PC-3 (cell line): ENCODE measurements around the gene NIPBL. TPM values are rescaled to one million over a fixed set of nuclear protein-coding genes. Genes with fewer than 3 reads are reported as not detected.
A peak's percentile ranks its signal among the peaks of the same experiment; 100 is the strongest.

ENCODE experiments used
- ATAC-seq: fragments of 200-7000 bp; cut with Tn5 transposase; 2 replicates; pipeline ENCODE4 v1.9.1; 2020; ENCODE audit warnings: mild to moderate bottlenecking, moderate library complexity
- BruUV-seq: library from RNA; stranded (reverse); fragments of 400-500 nt; replicated peaks from 2 replicates; lab custom pipeline; 2021; lab: Mats Ljungman, UMichigan
- CTCF ChIA-PET: fragments of 300-600 bp; sonication (Branson Sonifier 250); formaldehyde crosslinking; loops from one replicate; lab custom pipeline; 2022; ENCODE audit warnings: antibody characterized with exemption; lab: Charles Lee
- POLR2A ChIA-PET: fragments of 300-600 bp; sonication (Branson Sonifier 250); formaldehyde crosslinking; loops from one replicate; lab custom pipeline; 2022; ENCODE audit warnings: antibody characterized with exemption; ENCODE audit not compliant: unreplicated experiment; lab: Charles Lee
- DNase-seq: peaks from one replicate; pipeline ENCODE4 v3.0.0-alpha.2; 2015
- H2AFZ ChIP-seq: fragments of 300-600 bp; sonication (generic); 2 replicates; pipeline ENCODE4 v1.6.0; 2016; ENCODE audit warnings: antibody characterized with exemption, low read length
- H3F3A ChIP-seq: fragments of 300-600 bp; sonication (generic); one replicate; pipeline ENCODE4 v1.6.0; 2017; ENCODE audit warnings: antibody characterized with exemption, low read length, control low read depth, mild to moderate bottlenecking; ENCODE audit not compliant: unreplicated experiment
- H3K27ac ChIP-seq: fragments of 300-600 bp; sonication (generic); 2 replicates; pipeline ENCODE4 v1.5.1; 2016; ENCODE audit warnings: mild to moderate bottlenecking, low read length
- H3K27me3 ChIP-seq: fragments of 300-600 bp; sonication (generic); 2 replicates; pipeline ENCODE4 v1.6.1; 2016; ENCODE audit warnings: low read length, mixed read lengths
- H3K36me3 ChIP-seq: fragments of 300-600 bp; sonication (generic); 2 replicates; pipeline ENCODE4 v1.6.1; 2016; ENCODE audit warnings: low read depth, mixed run types, low read length, mixed read lengths
- H3K4me1 ChIP-seq: fragments of 300-600 bp; sonication (generic); 2 replicates; pipeline ENCODE4 v1.5.1; 2016; ENCODE audit warnings: low read length; ENCODE audit not compliant: insufficient read depth
- H3K4me2 ChIP-seq: fragments of 300-600 bp; sonication (generic); 2 replicates; pipeline ENCODE4 v1.6.0; 2016; ENCODE audit warnings: low read length
- H3K4me3 ChIP-seq: fragments of 300-600 bp; sonication (generic); 2 replicates; pipeline ENCODE4 v1.5.1; 2016; ENCODE audit warnings: mild to moderate bottlenecking, low read length, mixed read lengths
- H3K79me2 ChIP-seq: fragments of 300-600 bp; sonication (generic); 2 replicates; pipeline ENCODE4 v1.6.1; 2017; ENCODE audit warnings: low read length, mixed read lengths
- H3K9ac ChIP-seq: fragments of 300-600 bp; sonication (generic); 2 replicates; pipeline ENCODE4 v1.6.0; 2016; ENCODE audit warnings: mild to moderate bottlenecking, low read length
- H3K9me2 ChIP-seq: fragments of 300-600 bp; sonication (generic); replicated peaks from 2 replicates; pipeline ENCODE4 v1.6.1; 2016; ENCODE audit warnings: mixed run types, low read length, mixed read lengths
- H3K9me3 ChIP-seq: fragments of 300-600 bp; sonication (generic); 2 replicates; pipeline ENCODE4 v1.6.1; 2016; ENCODE audit warnings: low read length, mixed read lengths
- H4K20me1 ChIP-seq: fragments of 300-600 bp; sonication (generic); 2 replicates; pipeline ENCODE4 v1.6.1; 2016; ENCODE audit warnings: low read length, mixed read lengths
- EZH2 ChIP-seq: fragments of 300-600 bp; sonication (generic); IDR thresholded peaks from one replicate; pipeline ENCODE4 v1.6.1; 2017; ENCODE audit warnings: antibody characterized with exemption, mild to moderate bottlenecking, low read length; ENCODE audit not compliant: unreplicated experiment
- EZH2phosphoT487 ChIP-seq: fragments of 300-600 bp; sonication (generic); IDR thresholded peaks from 2 replicates; pipeline ENCODE4 v1.6.1; 2018; ENCODE audit warnings: mild to moderate bottlenecking, antibody characterized with exemption, low read length, borderline replicate concordance
- intact Hi-C: fragments of 100-400 bp; cut with micrococcal nuclease; formaldehyde crosslinking; loops from 2 replicates; pipeline ENCODE4 v1.9.0; 2023
- total RNA-seq: library from RNA; depleted of rRNA; stranded (reverse); fragments of >200 nt; gene quantifications from 2 replicates; pipeline ENCODE4 v1.2.3, GENCODE V29; 2014
- TF ChIP-seq, protein P1 (sequence below): fragments of 300-600 bp; sonication (generic); conservative IDR thresholded peaks from 2 replicates; pipeline ENCODE4 v1.5.1; 2017; ENCODE audit warnings: antibody characterized with exemption, low read depth, mild to moderate bottlenecking, low read length

NIPBL gene
- total RNA-seq, 1 experiment from 2014 or later = 16.8 TPM

DNA sequence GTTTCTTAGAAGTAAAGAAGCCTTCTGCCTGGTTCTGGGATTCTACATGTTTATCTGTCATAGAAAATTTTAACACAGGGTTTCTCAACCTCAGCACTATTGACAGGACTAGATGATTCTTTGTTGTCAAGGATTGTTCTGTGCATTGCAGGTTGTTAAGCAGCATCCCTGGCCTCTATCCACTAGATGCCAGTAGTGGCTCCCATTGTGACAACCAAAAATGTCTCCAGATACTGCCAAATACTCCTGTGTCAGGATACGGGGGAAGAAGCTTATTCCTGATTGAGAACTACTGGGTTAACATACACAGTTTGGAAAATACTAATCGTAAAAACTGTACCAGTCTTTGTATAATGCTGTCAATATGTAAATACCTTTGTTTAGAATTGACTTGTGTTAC, 167.1 kb downstream of the NIPBL start:
- no peak overlapping the region for H3K4me3 ChIP-seq
- H3K9me2 ChIP-seq = no peaks in the 10 kb centered on the region
- no peaks in the 10 kb centered on the region for H3K4me1 ChIP-seq
- ChIA-PET CTCF (interaction anchor here (0.7 kb wide), 2 partner anchors 28 to 128 kb away, joined by 3 to 4 read pairs; no protein-coding TSS in a partner anchor), POLR2A (no interaction called here)
- no peaks in the 10 kb centered on the region for H3K79me2 ChIP-seq
- TF ChIP-seq EZH2 = no peak
- TF ChIP-seq, protein P1, sequence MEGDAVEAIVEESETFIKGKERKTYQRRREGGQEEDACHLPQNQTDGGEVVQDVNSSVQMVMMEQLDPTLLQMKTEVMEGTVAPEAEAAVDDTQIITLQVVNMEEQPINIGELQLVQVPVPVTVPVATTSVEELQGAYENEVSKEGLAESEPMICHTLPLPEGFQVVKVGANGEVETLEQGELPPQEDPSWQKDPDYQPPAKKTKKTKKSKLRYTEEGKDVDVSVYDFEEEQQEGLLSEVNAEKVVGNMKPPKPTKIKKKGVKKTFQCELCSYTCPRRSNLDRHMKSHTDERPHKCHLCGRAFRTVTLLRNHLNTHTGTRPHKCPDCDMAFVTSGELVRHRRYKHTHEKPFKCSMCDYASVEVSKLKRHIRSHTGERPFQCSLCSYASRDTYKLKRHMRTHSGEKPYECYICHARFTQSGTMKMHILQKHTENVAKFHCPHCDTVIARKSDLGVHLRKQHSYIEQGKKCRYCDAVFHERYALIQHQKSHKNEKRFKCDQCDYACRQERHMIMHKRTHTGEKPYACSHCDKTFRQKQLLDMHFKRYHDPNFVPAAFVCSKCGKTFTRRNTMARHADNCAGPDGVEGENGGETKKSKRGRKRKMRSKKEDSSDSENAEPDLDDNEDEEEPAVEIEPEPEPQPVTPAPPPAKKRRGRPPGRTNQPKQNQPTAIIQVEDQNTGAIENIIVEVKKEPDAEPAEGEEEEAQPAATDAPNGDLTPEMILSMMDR = peak; percentile 46
- BruUV-seq = no TSS peak
- H4K20me1 ChIP-seq = no peaks in the 10 kb centered on the region
- H3K9me3 ChIP-seq = no peaks in the 10 kb centered on the region
- 0 out of 2 replicates have a peak, but pooled peaks cover 4% of the 10 kb centered on the region for H3K36me3 ChIP-seq
- no peaks in the 10 kb centered on the region for H3K27me3 ChIP-seq
- ATAC-seq = peak; percentile 74
- H2AFZ ChIP-seq = no peak overlapping the region
- no peak overlapping the region for H3K4me2 ChIP-seq
- DNase-seq = peak; percentile 37
- no peaks in the 10 kb centered on the region for H3F3A ChIP-seq
- H3K27ac ChIP-seq = no peak overlapping the region
- no peak overlapping the region for H3K9ac ChIP-seq
- intact Hi-C loops = no loop called here

DNA sequence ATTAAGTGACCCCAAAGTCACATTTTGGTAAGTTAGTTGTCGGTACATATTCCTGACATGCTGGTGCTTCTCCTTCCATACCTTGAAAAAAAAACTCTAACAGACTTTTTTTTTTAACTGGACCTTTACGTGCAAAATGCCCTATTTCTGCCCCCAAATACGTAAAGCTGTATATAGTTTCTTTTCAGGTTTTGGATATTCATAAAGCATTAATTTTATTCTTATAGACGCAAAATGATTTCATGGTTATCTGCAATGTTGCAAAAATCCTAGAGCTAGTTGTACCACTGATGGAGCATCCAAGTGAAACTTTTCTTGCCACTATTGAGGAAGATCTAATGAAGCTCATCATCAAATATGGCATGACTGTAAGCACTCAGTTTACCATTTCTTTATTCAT, 167.6 kb downstream of the NIPBL start:
- CTCF ChIA-PET = interaction anchor here (0.7 kb wide), 2 partner anchors 28 to 128 kb away, joined by 3 to 4 read pairs; no protein-coding TSS in a partner anchor
- Histone ChIP-seq H3F3A (no peaks in the 10 kb centered on the region), H3K4me2 (no peak overlapping the region), H2AFZ (no peak overlapping the region), H3K9ac (no peak overlapping the region), H3K9me2 (no peaks in the 10 kb centered on the region), H3K79me2 (no peaks in the 10 kb centered on the region), H3K4me3 (no peak overlapping the region), H3K9me3 (no peaks in the 10 kb centered on the region), H4K20me1 (no peaks in the 10 kb centered on the region), H3K36me3 (0 out of 2 replicates have a peak, but pooled peaks cover 5% of the 10 kb centered on the region), H3K4me1 (no peaks in the 10 kb centered on the region), H3K27ac (no peak overlapping the region), H3K27me3 (no peaks in the 10 kb centered on the region)
- no peak for ATAC-seq
- POLR2A ChIA-PET = no interaction called here
- TF ChIP-seq EZH2 = no peak
- TF ChIP-seq, protein P1 = no peak
- no peak for TF ChIP-seq EZH2phosphoT487
- BruUV-seq = no TSS peak
- intact Hi-C loops = no loop called here
- no peak for DNase-seq

DNA sequence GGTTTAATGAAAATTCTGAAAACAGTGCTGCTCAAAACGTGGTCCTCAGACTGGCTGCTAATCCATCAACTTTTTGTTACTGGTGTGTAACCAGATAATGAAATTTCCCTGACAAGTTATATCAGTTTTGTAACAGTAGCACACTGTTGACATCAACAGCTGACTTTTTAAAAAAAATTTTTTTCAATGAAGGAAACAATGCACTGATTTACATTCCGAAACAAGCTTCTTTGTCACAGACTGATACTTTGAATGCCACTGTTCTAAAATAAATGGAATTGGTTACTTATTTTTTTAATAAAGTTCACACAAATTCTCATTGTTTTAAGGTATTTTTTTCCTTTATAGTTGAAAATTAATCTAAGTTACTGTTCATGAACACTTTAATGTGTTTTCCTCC, 169.1 kb downstream of the NIPBL start:
- Histone ChIP-seq H3K9me2 (no peaks in the 10 kb centered on the region), H3K36me3 (0 out of 2 replicates have a peak, but pooled peaks cover 7% of the 10 kb centered on the region), H3F3A (no peaks in the 10 kb centered on the region), H3K9ac (no peak overlapping the region), H4K20me1 (no peaks in the 10 kb centered on the region), H2AFZ (no peak overlapping the region), H3K27ac (no peak overlapping the region), H3K27me3 (no peaks in the 10 kb centered on the region), H3K4me2 (no peak overlapping the region), H3K4me1 (no peaks in the 10 kb centered on the region), H3K4me3 (no peak overlapping the region), H3K9me3 (no peaks in the 10 kb centered on the region), H3K79me2 (no peaks in the 10 kb centered on the region)
- ATAC-seq = no peak
- TF ChIP-seq, protein P1 = no peak
- TF ChIP-seq EZH2phosphoT487 = no peak
- TF ChIP-seq EZH2 = no peak
- BruUV-seq = no TSS peak
- no peak for DNase-seq
- CTCF ChIA-PET = no interaction called here
- POLR2A ChIA-PET = no interaction called here
- intact Hi-C loops = no loop called here
